Skin epidermis (tissue), 12 donors: ENCODE data around the gene CABP7.

Source experiments
- H3K27ac ChIP-seq, 21 experiments: fragments of 200-600 bp; sonication (generic) in 11 of 21; one replicate each; pipeline ENCODE4 v1.5.0; 2020; ENCODE audit warnings: mild to moderate bottlenecking in 3 of 21, inconsistent platforms in 2 of 21, moderate library complexity in 2 of 21
- H3K4me3 ChIP-seq, 7 experiments: fragments of 200-600 bp; sonication (generic) in 2 of 7; one replicate each; pipeline ENCODE4 v1.5.0; 2020; ENCODE audit warnings: inconsistent platforms in 2 of 7, mild to moderate bottlenecking in 2 of 7, moderate library complexity in 1 of 7

Gene CABP7

DNA sequence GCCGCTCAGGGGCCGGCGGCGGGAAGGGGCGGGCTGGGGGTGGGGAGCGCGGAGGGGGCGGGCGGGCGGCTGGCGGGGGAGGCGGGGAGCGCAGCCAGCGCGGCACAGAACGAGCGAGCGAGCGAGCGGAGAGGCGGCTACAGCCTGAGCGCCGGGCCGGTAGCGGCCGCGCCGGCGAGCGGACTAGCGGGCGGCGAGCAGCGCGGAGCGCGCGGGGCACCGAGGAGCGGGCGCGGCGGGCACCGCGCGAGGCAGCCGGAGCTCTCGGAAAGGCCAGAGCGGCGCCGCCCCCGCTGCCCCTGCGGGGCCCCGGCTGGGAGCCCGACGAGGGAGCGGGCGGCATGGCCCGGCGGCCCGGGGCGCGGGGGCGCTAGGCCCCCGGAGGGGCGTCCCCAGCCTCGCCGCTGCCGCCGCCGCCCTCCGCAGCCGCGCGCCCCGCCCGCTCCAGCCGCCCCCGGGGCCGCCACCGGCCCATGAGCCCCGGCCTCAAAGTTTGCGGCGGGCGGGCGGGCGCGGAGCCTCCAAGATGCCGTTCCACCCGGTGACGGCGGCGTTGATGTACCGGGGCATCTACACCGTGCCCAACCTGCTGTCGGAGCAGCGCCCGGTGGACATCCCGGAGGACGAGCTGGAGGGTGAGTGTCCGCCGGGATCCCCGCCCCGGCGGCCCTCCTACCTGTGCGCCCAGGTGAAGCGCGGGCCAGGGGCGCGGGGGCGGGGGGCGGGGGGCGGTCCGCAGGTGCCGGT, at the start of gene CABP7:
Gene CABP7, plus strand, starts transcription at position 105 of the 747 bp plus-strand sequence. Its CDS starts 422 bp downstream, at position 527.
- H3K4me3 ChIP-seq = peak within 1 kb of the TSS in 2 of 7 experiments; percentile 9 to 10
- no peak within 1 kb of the TSS for H3K27ac ChIP-seq

DNA sequence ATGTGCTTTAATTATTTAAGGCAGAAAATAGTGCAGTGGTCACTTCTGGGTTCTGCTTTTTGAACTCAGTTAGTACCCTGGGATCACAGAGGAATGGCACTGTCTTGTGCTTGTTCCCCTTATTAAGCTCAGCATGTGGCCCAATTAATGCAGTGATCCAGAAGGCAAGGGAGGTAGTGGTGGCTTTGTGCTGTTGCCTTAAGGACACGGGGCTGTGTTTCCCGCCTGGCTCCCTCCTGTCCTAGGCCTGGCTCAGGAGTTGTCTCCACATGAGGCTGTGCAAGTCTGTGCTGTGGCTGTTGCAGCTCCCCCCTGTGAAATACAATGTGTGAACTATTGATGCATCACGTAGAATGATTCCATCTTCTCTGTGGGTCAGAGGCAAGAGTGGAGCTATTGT, 49.2 kb upstream of the CABP7 start:
- H3K4me3 ChIP-seq = no peak overlapping the region
- H3K27ac ChIP-seq = no peak overlapping the region

DNA sequence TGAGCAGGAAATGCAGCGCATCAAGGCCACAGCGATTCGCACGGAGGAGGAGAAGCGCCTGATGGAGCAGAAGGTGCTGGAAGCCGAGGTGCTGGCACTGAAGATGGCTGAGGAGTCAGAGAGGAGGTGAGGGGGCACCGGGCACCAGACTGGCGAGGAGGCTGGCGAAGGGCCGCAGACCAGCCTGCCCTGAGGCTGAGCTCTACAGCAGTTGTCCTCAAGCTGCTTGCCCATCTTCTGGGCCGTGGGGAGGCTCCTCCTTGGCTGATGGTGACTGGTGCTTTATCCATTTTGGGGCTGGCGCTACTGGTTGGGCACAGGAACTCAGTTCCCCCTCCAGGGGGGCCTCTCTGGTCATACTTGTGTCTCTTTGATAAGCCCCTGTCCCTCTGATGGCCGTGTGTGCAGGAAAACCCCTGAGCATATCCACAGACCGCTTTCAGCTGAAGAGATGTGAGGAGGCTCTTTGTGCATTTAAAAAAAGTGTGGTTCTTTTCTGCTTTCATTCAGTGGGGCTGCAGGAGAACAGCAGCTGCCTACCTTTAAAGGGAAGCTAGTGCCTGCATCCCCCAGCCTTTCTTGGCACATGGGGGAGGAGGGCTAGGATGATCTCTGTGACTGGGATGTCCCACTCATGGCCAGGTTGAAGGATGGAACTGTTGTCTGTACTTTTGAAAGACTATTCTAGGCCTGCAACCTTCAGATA, 46.3 kb upstream of the CABP7 start:
- Histone ChIP-seq H3K27ac (no peak overlapping the region), H3K4me3 (no peak overlapping the region)

DNA sequence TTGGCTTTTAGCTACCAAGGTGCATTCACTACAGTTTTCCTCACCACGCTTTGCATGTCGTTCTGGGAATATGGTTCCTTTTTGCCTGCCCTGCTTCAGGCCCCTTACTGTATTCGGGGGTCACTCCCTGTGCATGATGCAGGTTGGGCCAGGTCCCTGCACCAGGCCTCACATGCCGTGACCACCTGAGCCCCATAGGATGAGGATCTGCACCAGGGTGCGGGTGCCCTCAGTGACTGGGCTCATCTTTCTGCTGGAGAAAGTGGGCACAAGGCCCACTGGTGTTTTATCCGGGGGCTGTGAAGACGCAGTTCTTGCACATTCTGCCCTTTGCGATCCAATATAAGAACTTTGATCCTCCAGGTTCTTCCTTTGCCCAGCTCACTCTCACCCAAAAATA, 45.7 kb upstream of the CABP7 start:
- no peak overlapping the region for H3K27ac ChIP-seq
- no peak overlapping the region for H3K4me3 ChIP-seq

DNA sequence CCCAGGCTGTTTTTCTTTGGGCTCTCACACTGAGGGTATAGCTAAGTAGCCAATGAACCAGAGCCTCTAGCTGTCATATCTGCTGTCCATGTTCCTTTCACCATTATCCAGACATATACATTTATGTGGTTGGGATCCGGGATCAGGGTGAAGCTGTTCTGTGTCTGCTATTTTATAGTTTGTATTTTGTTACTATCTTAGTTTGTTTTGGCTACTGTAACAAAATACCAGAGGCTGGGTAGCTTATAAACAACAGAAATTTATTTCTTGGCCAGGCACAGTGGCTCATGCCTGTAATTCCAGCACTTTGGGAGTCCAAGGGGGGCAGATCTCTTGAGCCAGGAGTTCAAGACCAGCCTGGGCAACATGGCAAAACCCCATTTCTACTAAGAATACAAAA, 40.5 kb upstream of the CABP7 start:
- no peak overlapping the region for H3K27ac ChIP-seq
- H3K4me3 ChIP-seq = no peak overlapping the region

DNA sequence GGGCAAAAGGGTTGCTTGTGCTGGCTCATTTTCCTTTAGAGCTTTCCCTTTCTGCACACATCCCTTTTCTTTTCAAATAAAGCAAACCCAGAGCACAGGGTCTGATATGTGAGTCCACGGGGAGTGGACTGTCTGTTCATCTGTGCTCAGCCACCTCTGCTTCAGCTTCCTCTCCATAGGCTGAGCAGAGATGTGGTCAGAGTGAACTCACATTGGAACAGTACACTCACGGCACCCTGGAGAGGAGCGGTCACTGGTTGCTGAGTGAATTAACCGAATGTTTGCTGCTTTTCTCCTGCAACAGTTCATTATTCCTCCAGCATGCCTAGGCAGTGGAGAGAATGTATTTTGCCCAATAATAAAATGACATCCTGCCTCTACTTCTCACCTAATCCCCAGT, 36.3 kb upstream of the CABP7 start:
- Histone ChIP-seq H3K27ac (no peak overlapping the region), H3K4me3 (no peak overlapping the region)

DNA sequence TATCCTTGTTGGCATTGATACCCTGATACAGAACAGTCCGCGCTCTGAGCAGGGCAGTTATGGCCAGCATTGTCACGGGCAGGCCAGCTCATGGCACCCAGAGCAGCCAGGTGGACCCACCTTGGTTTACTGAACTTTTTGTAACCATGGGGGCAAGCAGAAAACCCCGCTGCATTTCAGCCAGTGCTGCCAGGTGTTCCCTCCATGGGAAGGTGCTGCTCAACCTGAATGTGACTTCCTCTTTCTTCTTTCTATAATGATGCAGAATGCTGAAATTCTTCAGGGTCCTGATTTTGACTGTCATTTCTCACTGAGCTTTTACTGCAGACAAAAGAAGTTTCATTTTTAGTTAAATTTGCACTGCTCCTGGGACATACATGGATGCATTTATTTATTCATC, 35.6 kb upstream of the CABP7 start:
- Histone ChIP-seq H3K27ac (no peak overlapping the region), H3K4me3 (no peak overlapping the region)

DNA sequence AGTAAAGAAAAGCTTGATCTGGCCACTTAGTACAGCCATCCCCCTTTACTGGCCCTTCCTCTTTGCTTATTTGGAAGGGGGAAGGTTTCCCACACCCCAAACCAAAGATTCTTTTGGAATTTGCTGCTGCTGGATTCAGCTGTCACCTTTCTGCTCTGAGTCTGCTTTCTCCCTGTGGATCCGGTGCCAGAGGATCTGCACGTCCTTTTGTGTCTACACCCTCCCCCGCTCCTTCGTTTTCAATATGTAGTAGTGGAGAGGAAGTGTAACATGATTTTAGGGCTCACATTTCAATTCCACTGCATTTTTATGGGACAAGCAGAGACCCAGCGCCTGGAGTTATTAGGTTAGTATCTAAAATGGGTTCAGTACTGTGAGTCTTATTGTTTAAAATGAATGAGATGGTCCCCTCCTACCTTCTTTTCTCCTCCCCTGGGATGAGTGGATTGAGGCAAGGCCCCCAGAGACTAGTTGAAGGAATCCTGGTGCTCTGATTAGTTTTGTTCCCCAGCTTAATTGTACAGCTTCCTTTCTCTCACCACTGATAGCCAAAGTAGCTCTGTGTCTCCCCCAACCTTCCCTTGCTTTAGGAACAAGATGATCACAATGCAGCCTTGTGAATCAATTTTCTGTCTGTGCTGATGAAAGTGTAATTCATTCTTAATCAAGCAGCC, 30.5 kb upstream of the CABP7 start:
- H3K27ac ChIP-seq = no peak overlapping the region
- H3K4me3 ChIP-seq = no peak overlapping the region

DNA sequence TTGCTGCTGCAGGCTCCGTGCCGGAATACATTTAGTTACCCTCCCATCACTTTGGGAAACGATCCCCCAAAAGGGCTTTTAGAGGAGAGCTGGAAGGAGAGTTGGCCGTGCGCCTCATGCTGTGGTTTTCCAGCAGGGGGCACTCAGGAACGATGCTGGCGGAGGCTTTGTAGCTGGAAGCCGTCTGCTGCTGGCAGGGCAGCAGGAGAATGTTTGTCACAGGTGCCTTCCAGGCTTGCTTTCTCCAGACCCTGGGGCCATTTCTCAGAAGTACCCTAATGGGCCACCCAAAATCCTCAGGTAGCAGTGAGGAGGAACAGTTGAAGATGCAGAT, 30.0 kb upstream of the CABP7 start:
- Histone ChIP-seq H3K27ac (no peak overlapping the region), H3K4me3 (no peak overlapping the region)

DNA sequence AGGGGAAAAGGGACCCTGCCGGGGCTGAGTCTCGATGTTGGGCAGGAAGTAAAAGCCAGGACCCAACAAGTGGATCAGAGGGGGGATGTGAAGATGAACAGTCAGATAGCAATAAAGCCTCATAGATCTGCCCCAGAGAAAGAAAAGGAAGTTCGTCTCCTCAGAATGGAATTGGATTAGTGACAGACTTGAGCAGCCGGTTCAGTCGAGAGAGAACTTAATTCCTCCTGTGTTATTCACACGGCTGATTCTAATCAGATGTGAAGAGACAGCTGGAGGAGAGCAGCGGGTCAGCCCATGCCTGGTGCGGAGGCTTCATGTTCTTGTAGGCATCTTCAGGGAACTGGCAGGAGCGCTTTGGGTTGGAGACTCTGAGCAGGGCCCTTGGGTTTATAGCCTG, 29.3 kb upstream of the CABP7 start:
- Histone ChIP-seq H3K27ac (no peak overlapping the region), H3K4me3 (no peak overlapping the region)

DNA sequence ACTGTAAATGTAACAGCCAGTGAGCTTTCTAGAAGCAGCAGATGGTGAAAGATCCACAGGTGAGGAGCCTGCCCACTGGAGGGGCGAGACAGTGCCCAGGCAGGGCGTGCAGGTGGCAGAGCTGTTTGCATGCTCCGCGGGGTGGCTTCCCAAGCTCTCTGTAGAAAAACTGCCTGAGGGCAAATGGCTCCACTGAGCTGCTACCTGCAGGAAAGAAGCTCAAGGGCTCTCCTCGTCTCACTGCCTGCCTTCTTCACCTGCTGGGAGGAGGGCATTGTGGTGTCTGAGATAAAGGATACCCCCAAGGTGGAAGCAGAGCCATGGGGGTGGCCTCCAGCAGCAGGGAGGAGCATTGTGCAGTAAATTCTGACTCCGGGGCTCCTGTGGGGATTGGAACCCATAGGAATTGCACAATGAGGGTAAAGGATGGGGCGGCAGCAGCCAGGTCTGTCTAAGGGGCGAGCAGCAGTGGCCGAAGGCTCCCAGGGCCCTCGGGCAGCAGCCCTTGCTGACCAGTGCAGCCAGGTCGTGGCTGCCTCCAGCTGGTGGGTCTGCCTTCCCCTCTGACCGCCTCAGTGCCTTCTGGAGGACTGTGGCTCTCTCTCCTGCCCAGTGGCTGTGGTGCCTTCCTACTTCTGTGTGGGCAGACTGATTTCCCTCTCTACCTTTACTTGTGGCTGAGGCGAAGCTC, 28.0 kb upstream of the CABP7 start:
- no peak overlapping the region for H3K27ac ChIP-seq
- H3K4me3 ChIP-seq = no peak overlapping the region

DNA sequence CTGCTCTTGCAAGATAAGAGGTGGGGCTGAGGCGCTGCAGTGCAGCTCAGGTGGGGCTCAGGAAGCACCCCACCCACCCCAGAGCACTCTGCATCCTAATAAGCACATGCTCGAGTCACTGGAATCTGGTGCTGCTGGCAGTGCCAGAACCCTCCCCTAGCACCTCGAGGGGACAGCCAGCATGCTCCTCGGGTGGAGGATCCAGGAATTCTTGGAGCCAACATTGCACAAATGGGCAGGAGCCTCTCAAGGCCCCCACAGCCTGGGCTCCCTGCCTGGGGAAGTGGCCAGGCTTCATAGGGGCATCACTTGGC, 27.5 kb upstream of the CABP7 start:
- no peak overlapping the region for H3K27ac ChIP-seq
- H3K4me3 ChIP-seq = no peak overlapping the region

DNA sequence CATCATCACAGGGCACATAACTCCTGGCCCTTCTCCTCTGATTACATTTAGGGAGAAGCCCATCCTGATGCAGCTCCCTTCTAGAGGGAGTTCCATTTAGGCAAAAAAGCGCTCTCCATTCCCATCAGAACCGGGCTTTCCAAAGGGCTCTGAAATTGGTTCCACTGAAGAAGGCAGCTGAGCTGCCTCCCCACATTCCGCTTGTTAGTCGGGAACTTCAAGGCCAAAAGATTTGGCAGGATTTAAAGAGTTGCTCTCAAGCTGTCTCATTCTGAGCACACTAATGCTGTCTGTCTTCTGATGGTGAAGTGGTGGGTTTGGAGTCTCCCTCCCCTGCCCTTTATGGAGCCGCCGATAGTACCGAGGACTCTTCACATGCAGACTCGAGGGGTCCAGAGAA, 26.6 kb upstream of the CABP7 start:
- Histone ChIP-seq H3K4me3 (no peak overlapping the region), H3K27ac (no peak overlapping the region)

DNA sequence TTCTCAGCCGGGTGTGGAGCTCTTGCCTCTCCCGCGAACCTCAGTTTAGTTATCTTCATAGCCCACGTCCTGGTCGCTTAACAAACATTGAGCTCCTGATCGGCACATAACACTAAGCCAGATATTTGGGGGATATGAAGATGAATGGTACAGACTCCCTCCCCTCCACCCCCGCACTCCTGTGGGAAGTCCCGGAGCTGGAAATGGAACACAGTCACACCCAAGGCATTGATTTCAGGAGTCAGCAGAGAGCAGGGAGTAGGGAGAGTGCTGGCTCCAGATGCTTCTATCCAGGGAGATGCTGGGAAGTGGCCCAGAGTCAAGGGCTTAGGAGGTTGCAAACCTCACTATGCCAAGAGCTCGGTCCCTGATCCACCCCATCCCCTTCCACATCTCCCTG, 26.1 kb upstream of the CABP7 start:
- H3K4me3 ChIP-seq = no peak overlapping the region

DNA sequence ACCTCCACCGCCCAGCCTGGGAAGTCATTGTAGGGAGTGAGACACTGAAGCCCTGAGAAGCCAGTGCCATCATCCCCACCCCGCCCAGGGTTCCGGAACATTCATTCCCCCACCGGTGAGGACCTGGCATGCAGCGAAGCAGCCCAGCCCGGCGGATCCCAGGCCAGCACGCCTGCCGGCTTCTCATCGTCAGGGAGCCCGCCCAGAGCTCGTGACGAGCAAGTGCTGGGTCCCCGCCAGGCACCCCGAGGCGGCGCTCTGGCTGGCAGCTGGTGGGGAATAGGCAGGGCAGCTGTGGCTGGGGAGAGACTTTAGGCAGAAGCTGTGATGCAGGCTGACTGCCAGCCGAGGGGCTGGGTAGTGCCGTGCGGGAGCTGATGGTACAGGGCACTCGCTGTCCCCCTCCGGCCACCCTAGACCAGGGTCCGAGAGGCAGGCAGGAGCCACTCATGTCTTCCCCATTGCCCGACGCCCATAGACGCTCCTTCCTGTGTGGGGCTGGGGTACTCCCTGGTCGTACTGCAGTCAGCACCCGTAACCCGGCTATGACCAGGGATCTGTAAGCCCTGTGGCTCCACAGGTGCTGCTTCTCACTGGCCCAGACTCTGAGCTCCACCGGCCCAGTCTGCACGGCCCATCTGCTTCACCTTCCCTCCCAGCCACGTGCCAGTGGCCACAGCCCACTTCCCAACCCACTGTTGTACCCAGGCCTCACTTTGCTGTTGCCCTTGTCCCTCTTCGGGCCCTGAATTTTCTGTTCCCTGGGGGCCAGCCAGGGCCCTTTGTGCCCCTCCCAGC, 24.5 kb upstream of the CABP7 start:
- Histone ChIP-seq H3K4me3 (no peak overlapping the region), H3K27ac (no peak overlapping the region)

More for the DNA sequence above, 26.1 kb upstream of the CABP7 start:
- H3K27ac ChIP-seq = no peak overlapping the region

DNA sequence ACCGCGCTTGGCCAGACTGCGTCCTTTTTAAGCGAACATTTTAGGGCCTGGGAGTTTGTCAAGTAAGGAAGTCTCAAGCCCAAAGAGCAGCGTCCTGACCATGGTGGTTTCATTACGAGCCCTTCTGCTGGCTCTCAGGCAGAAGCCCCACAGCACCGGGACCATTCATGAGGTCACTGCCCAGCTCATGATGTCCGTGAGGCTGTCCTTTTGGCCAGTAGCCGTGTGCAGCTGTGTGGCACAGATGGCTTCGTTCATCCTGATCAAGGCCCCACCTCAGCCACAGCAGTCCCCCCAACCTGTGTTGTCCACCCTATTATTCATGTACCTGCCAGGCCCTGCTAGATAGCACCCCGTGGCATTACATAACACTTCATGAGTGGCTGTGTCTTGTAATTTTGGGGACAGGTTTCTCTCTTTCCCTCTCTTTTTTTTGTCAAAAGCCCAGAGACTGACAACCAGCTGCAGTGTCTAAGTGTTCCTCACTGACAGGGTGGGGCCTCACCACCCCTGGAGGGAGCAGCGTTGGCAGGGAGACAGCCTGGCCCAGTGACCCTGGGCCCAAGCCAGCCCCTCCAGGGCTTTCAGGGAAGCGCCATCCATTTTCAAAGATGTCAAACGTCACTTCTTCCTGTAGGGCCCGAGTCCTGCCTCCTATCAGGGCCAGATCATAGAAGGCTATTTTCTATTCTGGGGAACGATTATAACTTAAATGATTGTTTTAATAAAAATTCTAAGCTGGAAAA, 21.8 kb upstream of the CABP7 start:
- no peak overlapping the region for H3K27ac ChIP-seq
- H3K4me3 ChIP-seq = no peak overlapping the region

DNA sequence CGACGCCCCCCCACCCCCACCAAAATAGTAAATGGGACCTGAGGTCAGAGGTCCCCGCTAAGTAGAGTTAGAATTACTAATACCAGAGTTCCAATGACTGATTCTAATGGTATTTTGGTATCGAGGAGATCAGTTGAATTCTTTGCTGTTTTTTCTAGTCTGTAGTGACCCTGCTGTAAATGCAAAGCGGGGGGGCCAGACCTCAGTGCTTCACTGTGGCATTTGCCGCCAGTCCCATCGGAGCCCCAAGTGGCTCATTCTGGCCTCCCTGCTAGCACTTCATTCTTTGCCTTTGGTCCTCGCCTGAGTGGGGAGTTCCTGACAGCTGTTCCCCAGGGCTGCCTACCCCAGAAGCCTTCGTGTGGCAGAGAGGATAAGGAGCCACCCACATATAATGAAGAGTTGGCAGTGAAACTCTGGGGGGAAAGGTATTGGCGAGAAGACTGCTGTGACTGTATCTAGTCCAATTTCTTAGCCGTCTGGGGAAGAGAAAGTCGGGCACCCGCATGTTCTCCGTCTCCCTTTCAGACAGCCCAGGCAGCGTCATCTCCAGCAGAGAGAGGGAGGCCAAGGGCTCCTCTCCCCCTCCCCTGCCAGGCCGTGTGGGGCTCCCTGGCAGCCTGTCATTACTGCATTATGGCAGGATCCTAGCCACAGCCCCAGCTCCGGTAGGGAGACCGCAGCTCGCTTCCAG, 19.4 kb upstream of the CABP7 start:
- no peak overlapping the region for H3K27ac ChIP-seq
- no peak overlapping the region for H3K4me3 ChIP-seq

DNA sequence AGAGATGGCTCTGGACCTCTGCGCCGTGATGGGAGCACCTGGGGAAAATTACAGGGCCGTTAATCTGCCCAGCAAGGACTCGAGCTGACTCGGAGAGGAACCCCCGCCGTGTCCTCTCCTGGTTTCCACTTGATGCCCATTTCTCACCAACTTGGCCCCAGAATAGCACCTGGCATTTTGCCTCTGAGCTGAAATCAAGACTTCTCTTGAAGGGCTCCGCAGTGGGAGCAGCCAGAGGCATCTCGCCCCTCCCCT, 19.0 kb upstream of the CABP7 start:
- no peak overlapping the region for H3K4me3 ChIP-seq
- H3K27ac ChIP-seq = no peak overlapping the region
